ENCODE data around the gene SLAMF7.
"Not testable (repeated sequence)": the region's sequence is repeated elsewhere in the genome, so short reads cannot be mapped to it uniquely, and the experiment has no call there.

The SLAMF7 gene, protein sequence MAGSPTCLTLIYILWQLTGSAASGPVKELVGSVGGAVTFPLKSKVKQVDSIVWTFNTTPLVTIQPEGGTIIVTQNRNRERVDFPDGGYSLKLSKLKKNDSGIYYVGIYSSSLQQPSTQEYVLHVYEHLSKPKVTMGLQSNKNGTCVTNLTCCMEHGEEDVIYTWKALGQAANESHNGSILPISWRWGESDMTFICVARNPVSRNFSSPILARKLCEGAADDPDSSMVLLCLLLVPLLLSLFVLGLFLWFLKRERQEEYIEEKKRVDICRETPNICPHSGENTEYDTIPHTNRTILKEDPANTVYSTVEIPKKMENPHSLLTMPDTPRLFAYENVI

DNA sequence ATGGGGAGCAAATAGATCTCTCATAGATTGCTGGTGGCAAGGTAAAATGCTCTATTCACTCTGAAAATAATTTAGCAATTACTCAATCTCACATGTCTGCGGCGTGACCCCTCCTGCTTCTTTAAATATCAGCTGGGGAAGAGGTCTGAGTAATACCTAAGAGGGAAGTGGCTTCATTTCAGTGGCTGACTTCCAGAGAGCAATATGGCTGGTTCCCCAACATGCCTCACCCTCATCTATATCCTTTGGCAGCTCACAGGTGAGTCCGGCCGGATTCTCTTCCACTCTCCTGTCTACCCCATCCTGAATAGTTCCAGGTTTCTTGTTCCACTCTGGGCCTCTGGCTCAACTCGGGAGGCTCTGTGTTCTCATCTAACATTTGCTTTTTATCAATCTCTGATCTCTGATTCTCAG is at the start of gene SLAMF7:
Gene SLAMF7, plus strand, starts transcription at position 150 of the 414 bp plus-strand sequence. Its CDS starts 55 bp downstream, at position 205.
- no peak for DNase-seq

DNA sequence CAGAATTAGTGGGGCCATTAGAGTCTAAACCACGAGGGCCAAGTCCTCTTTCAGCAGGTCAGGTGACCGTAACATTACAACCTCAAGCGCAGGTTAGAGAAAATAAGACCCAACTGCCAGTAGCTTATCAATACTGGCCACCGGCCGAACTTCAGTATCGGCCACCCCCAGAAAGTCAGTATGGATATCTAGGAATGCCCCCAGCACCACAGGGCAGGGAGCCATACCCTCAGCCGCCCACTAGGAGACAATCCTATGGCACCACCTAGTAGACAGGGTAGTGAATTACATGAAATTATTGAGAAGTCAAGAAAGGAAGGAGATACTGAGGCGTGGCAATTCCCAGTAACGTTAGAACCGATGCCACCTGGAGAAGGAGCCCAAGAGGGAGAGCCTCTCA is 46.7 kb upstream of the SLAMF7 start:
- not testable (repeated sequence) for DNase-seq

GRCh38 chr1:160702100-160702499 is 36.9 kb upstream of the SLAMF7 start:
- no peak for DNase-seq

DNA sequence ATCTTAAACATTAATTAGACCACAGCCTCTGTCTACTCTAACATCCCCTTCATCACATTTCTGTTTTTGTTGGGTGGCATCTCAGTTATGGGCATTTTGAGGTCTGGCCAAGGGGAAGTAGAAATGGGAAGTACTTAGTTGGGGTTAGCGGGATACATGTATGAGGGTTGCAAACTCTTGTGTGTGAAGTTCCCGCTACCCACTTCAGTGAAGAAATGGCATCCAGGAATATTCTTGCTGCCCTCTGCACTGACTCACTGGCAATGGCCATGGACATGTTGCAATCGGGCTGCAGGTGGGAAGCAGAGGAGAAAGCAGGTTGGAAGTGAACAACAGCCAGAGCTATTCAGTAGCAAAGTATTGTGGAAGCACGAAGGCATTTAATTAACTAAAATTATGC is 34.8 kb upstream of the SLAMF7 start:
- DNase-seq = no peak

DNA sequence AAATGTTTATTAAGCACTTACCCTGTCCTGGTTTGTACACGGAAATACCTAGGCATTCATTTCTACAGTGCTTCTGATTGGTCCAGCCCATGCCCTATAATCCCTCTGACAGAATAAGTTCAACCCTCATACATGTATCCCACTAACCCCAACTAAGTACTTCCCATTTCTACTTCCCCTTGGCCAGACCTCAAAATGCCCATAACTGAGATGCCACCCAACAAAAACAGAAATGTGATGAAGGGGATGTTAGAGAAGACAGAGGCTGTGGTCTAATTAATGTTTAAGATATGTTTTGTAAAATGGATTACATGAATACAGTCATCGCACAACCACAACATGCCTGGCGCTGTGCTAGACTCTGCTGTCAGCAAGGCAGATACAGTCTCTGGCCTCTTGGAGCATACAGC is 33.8 kb upstream of the SLAMF7 start:
- DNase-seq = not testable (repeated sequence)

- no peak for DNase-seq
Observed at GRCh38 chr1:160705742-160706141, 33.3 kb upstream of the SLAMF7 start.

- DNase-seq = no peak
Observed at GRCh38 chr1:160706526-160707235, 32.4 kb upstream of the SLAMF7 start.

DNA sequence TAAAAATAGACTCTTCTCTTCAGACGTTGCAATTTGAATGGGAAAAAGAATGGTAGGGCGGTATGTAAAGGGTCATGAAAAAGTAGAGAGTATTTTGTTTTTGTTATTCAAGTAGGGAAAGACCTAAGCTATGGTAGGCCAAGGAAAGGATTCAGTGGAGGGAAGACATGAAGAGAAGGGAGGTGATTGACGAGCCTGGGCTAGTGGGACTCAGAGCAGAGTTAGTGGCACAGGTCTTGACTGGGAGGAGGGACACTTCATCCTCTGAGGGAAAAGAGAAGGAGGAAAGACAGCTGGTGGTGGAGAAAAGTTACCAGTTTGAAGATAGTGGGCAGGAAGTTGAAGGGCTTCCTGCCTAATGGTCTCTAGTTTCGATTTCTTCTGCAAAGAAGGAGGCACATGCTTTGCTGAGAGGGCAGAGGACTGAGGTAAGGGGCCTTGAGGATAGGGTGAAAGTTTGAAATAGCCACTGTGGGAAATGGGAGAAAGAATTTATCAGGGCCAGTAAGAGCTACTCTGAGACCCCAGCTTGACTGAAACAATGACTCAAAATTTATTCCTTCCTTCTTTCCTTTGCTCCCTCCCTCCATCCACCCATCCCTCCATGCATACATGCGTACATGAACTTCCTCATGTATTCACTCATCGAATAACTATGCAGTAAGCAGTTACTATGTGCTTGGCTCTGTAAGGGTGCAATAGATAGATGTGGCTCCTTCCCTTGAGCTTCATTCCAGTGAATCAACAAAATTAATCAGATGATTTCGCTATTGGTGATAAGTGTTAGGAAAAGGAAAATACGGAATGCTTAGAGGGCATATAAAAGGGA is 31.6 kb upstream of the SLAMF7 start:
- DNase-seq = no peak

DNA sequence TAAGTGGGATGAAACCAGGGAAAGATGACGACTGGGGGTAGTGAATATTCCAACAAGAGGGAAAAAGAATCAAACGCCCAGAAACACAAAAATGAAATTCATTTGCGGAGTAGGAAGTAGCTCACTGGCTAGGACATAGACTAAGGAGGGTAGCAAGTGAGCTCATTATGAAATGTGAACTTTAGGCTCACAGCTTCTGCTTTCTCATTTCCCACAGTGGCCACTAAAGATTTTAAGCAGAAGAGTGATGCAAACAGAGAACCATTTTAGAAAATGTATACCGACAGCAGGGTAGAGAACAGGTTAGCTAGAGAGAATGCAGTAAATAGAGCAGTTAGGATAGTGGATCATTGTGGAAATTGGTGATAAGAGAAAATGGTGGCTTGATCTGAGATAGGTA is 30.9 kb upstream of the SLAMF7 start:
- no peak for DNase-seq

- DNase-seq = no peak
Observed at GRCh38 chr1:160708801-160709200, 30.2 kb upstream of the SLAMF7 start.

- DNase-seq = no peak
Observed at GRCh38 chr1:160709715-160710114, 29.3 kb upstream of the SLAMF7 start.

DNA sequence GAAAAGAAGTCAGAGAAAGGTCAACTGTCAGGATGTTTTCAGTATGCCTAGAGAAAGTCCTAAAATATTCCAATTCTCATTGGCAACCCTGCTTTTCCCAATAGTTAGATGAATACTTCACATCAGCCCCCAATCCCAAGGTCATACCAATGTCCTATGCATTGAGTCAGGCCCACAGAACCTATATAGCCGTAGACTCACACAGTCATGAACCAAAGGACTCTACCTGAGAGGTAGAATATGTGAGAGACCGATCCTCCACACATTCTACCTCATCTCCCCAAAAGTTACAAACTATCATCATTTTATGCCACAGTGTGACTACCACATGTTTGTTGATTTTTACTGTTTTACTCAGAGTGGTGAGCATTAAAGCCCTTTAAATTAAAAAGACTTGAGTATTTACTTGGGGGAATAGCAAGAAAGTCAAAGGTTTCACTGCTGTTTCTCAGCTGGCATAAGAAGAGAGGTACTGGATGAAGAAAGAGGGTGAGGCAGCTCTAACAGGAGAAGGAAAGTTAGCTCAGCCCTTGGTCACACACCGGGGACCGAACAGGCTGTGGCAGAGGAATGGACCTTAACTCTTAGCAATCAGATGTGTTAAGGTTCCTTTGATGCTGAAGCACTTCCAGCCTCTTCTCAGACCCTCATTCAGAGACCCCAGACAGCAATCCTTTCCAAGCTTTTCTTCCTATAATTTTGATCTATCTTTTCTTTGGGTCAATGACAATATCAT is 28.4 kb upstream of the SLAMF7 start:
- DNase-seq = no peak

- no peak for DNase-seq
Observed at GRCh38 chr1:160711276-160711601, 27.8 kb upstream of the SLAMF7 start.

DNA sequence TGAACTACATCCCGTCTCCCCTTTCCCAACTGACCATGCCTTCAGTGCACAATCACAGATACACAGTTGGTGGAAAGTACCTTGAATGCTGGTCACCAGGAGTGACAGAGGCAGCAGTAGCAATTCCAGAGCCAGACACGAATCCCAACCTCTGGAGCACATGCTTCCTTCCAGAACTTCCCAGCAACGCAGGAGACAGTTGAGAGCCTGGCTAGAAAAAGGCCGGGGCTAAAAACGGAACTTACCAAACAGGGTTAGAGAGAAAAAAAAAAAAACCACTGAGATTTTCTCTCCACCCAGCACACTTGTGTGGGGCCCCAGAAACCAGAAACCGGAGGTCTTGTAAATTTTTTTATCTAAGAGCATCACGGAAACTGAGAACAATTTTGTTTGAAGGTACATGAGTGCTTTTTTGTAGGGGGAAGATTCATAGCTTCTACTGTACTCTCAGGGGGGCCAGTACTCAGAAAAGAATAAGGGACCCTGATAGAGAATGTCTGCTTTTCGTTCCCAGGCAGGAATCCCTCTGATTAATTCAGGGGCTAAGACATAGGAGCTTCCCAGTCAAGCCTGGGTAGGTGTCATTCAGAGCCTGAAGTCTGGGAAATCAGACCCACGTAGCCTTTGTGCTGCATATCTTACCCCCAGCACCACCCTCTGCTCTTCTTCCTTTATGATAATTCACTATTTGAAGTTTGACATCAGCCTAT is 27.3 kb upstream of the SLAMF7 start, which contains the start of gene CD48:
Gene CD48, minus strand, starts transcription at position 221 of the 710 bp plus-strand sequence. Its CDS starts 59 bp downstream, at position 162.
- no peak for DNase-seq

- DNase-seq = not testable (repeated sequence)
Observed at GRCh38 chr1:160712525-160713080, 26.4 kb upstream of the SLAMF7 start.

GRCh38 chr1:160713161-160713560 is 25.9 kb upstream of the SLAMF7 start:
- no peak for DNase-seq

GRCh38 chr1:160714034-160714648 is 24.9 kb upstream of the SLAMF7 start:
- DNase-seq = not testable (repeated sequence)

GRCh38 chr1:160716013-160716412 is 23.0 kb upstream of the SLAMF7 start:
- no peak for DNase-seq

- DNase-seq = no peak
Observed at GRCh38 chr1:160717306-160717705, 21.7 kb upstream of the SLAMF7 start.

- DNase-seq = no peak
Observed at GRCh38 chr1:160718210-160718609, 20.8 kb upstream of the SLAMF7 start.

All from NCI-H510A (cell line).